Liver (tissue), 9 donors: Measurements from ENCODE around the gene MTOR. TPM values are rescaled to one million over a fixed set of nuclear protein-coding genes. Genes with fewer than 3 reads are reported as not detected.

Experiments
- DNase-seq: peaks from one replicate; pipeline ENCODE4 v3.0.0-alpha.2; 2017; ENCODE audit warnings: low spot score
- H3K27ac ChIP-seq, 2 donors: one replicate each; pipeline ENCODE4 v1.7.0; 2013; ENCODE audit warnings: inconsistent platforms in 2 of 2, low read length in 2 of 2, control low read depth in 1 of 2, low read depth in 1 of 2, mild to moderate bottlenecking in 1 of 2
- H3K27me3 ChIP-seq, 4 donors: one replicate each; pipeline versions ENCODE4 v1.6.1 to v1.7.0; 2013; ENCODE audit warnings: low read length in 3 of 4, inconsistent platforms in 1 of 4, mild to moderate bottlenecking in 1 of 4, moderate library complexity in 1 of 4; ENCODE audit not compliant: control insufficient read depth in 4 of 4, insufficient read depth in 4 of 4
- H3K36me3 ChIP-seq, 4 donors: one replicate each; pipeline versions ENCODE4 v1.6.1 to v1.7.0; 2013; ENCODE audit warnings: low read length in 3 of 4, mild to moderate bottlenecking in 3 of 4, low read depth in 1 of 4, moderate library complexity in 1 of 4; ENCODE audit not compliant: control insufficient read depth in 4 of 4, insufficient read depth in 3 of 4
- H3K4me1 ChIP-seq, 4 donors: one replicate each; pipeline versions ENCODE4 v1.6.1 to v1.7.0; 2013; ENCODE audit warnings: low read length in 3 of 4, mild to moderate bottlenecking in 3 of 4, moderate library complexity in 1 of 4; ENCODE audit not compliant: control insufficient read depth in 4 of 4, insufficient read depth in 4 of 4
- H3K4me3 ChIP-seq, 3 donors: one replicate each; pipeline versions ENCODE4 v1.6.1 to v1.7.0; 2013; ENCODE audit warnings: low read length in 3 of 3, control low read depth in 1 of 3, low read depth in 1 of 3, mild to moderate bottlenecking in 1 of 3
- H3K9ac ChIP-seq, 2 donors: one replicate each; pipeline ENCODE4 v1.7.0; 2013; ENCODE audit warnings: low read length in 2 of 2, mild to moderate bottlenecking in 2 of 2, moderate library complexity in 2 of 2, control low read depth in 1 of 2, low read depth in 1 of 2
- H3K9me3 ChIP-seq, 4 donors: one replicate each; pipeline versions ENCODE4 v1.6.1 to v1.7.0; 2013; ENCODE audit warnings: low read length in 3 of 4; ENCODE audit not compliant: control insufficient read depth in 4 of 4
- EGR1 ChIP-seq, 2 donors: IDR thresholded peaks; 2 replicates each; pipeline ENCODE4 v1.6.1; 2016 to 2018; ENCODE audit warnings: antibody characterized with exemption in 2 of 2, low read depth in 2 of 2
- FOXA1 ChIP-seq: IDR thresholded peaks from 2 replicates; pipeline ENCODE4 v1.6.1; 2016; ENCODE audit warnings: antibody characterized with exemption
- FOXA2 ChIP-seq: IDR thresholded peaks from 2 replicates; pipeline ENCODE4 v1.6.1; 2016; ENCODE audit warnings: antibody characterized with exemption
- GABPA ChIP-seq, 2 donors: IDR thresholded peaks in 1 of 2; conservative IDR thresholded peaks in 1 of 2; 2 replicates each; pipeline ENCODE4 v1.6.1; 2016; ENCODE audit warnings: antibody characterized with exemption in 2 of 2, mild to moderate bottlenecking in 1 of 2, moderate library complexity in 1 of 2
- HNF4A ChIP-seq, 2 donors: conservative IDR thresholded peaks; 2 replicates each; pipeline ENCODE4 v1.6.1; 2016; ENCODE audit warnings: antibody characterized with exemption in 2 of 2, mild to moderate bottlenecking in 2 of 2
- HNF4G ChIP-seq: IDR thresholded peaks from 2 replicates; pipeline ENCODE4 v1.6.1; 2016; ENCODE audit warnings: antibody characterized with exemption
- JUND ChIP-seq, 2 donors: IDR thresholded peaks; 2 replicates each; pipeline ENCODE4 v1.6.1; 2016; ENCODE audit warnings: antibody characterized with exemption in 2 of 2
- NR2F2 ChIP-seq: IDR thresholded peaks from 2 replicates; pipeline ENCODE4 v1.6.1; 2016; ENCODE audit warnings: antibody characterized with exemption
- RAD21 ChIP-seq, 2 donors: IDR thresholded peaks; 2 replicates each; pipeline ENCODE4 v1.6.1; 2016; ENCODE audit warnings: antibody characterized with exemption in 2 of 2, mild to moderate bottlenecking in 2 of 2
- RXRA ChIP-seq, 2 donors: IDR thresholded peaks; 2 replicates each; pipeline ENCODE4 v1.6.1; 2017 to 2018; ENCODE audit warnings: antibody characterized with exemption in 2 of 2, mild to moderate bottlenecking in 1 of 2
- SP1 ChIP-seq: IDR thresholded peaks from 2 replicates; pipeline ENCODE4 v1.6.1; 2018; ENCODE audit warnings: antibody characterized with exemption, mild to moderate bottlenecking
- TAF1 ChIP-seq: conservative IDR thresholded peaks from 2 replicates; pipeline ENCODE4 v1.6.1; 2016; ENCODE audit warnings: antibody characterized with exemption, mild to moderate bottlenecking
- YY1 ChIP-seq: IDR thresholded peaks from 2 replicates; pipeline ENCODE4 v1.6.1; 2016; ENCODE audit warnings: antibody characterized with exemption, mild to moderate bottlenecking
- WGBS: extraction: QIAGEN DNeasy Blood & Tissue Kit; methylation state at CpG from one replicate; pipeline ENCODE4 v1.1.7; 2013; 5-methylcytosine and 5-hydroxymethylcytosine counted together
- polyA plus RNA-seq, 2 donors: library from polyadenylated mRNA; stranded (reverse) in 1 of 2; unstranded in 1 of 2; fragments of 200-250 nt in 1 of 2; fragments of >200 nt in 1 of 2; fragmentation: Nextera tagmentation in 1 of 2; extraction: Ambion mirVana in 1 of 2; gene quantifications; one replicate each; pipeline versions ENCODE4 v1.2.1 to v1.2.3, GENCODE V29; 2013 to 2015
- total RNA-seq, 2 donors: library from RNA; depleted of rRNA; stranded (reverse); fragments of >200 nt; gene quantifications; one replicate each; pipeline ENCODE4 v1.2.3, GENCODE V29; 2014
- TF ChIP-seq, protein P1 (sequence below): IDR thresholded peaks from 2 replicates; pipeline ENCODE4 v1.6.1; 2016; ENCODE audit warnings: antibody characterized with exemption
- TF ChIP-seq, protein P2 (sequence below): IDR thresholded peaks from 2 replicates; pipeline ENCODE4 v1.6.1; 2016; ENCODE audit warnings: antibody characterized with exemption
- TF ChIP-seq, protein P3 (sequence below): IDR thresholded peaks from 2 replicates; pipeline ENCODE4 v1.6.1; 2016; ENCODE audit warnings: antibody characterized with exemption, mild to moderate bottlenecking
- TF ChIP-seq, protein P4 (sequence below): fragments of 150-350 bp; IDR thresholded peaks from 2 replicates; pipeline ENCODE4 v1.5.1; 2017; ENCODE audit warnings: improper control_type of control experiment, low read depth, low read length; ENCODE audit not compliant: missing input control
- donor health status: healthy.
- donor health status: healthy.
- donor health status: healthy.
- donor health status: healthy.
- donor health status: healthy.

Gene MTOR
- total and polyA plus RNA-seq, 4 donors: 11.6 to 45.0 (median 19.9) TPM

DNA sequence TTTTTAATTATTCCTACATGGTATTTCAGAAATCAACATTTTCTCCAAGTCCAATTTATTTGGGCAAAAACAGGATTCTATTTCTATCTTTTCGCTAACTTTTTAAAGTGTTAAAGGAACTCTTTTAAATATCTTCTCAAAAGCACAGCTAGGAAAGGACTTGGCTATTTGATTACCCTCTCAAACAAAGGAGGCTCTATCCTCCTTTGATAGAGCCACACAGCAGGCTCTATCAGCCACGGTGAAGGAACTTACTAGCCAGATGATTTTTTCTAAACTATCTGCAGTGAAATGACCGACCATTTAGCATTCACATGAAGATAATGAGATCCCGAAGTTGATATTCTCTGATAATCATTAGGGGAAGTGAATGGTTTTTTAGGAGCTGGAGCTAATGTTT is 64.1 kb downstream of the MTOR start:
- H3K9ac ChIP-seq: no peak overlapping the region
- no peak overlapping the region for H3K4me3 ChIP-seq
- no peak overlapping the region for H3K27ac ChIP-seq
- H3K27me3 ChIP-seq: no peaks in the 10 kb centered on the region
- TF ChIP-seq, protein P1, sequence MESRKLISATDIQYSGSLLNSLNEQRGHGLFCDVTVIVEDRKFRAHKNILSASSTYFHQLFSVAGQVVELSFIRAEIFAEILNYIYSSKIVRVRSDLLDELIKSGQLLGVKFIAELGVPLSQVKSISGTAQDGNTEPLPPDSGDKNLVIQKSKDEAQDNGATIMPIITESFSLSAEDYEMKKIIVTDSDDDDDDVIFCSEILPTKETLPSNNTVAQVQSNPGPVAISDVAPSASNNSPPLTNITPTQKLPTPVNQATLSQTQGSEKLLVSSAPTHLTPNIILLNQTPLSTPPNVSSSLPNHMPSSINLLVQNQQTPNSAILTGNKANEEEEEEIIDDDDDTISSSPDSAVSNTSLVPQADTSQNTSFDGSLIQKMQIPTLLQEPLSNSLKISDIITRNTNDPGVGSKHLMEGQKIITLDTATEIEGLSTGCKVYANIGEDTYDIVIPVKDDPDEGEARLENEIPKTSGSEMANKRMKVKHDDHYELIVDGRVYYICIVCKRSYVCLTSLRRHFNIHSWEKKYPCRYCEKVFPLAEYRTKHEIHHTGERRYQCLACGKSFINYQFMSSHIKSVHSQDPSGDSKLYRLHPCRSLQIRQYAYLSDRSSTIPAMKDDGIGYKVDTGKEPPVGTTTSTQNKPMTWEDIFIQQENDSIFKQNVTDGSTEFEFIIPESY: no peak
- no peak for TF ChIP-seq NR2F2
- TF ChIP-seq FOXA1: no peak
- TF ChIP-seq RAD21 (IDR thresholded peaks at IDR 0.05): no peak
- TF ChIP-seq HNF4G: no peak
- TF ChIP-seq, protein P2, sequence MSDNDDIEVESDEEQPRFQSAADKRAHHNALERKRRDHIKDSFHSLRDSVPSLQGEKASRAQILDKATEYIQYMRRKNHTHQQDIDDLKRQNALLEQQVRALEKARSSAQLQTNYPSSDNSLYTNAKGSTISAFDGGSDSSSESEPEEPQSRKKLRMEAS: no peak
- TF ChIP-seq RXRA (IDR thresholded peaks at IDR 0.05): no peak
- no peak for TF ChIP-seq TAF1
- no peak for TF ChIP-seq JUND (IDR thresholded peaks at IDR 0.05)
- TF ChIP-seq GABPA (IDR thresholded peaks at IDR 0.05 in 1 of 2, conservative IDR thresholded peaks at IDR 0.05 in 1 of 2): no peak
- TF ChIP-seq FOXA2: no peak
- no peak for TF ChIP-seq YY1
- TF ChIP-seq, protein P3, sequence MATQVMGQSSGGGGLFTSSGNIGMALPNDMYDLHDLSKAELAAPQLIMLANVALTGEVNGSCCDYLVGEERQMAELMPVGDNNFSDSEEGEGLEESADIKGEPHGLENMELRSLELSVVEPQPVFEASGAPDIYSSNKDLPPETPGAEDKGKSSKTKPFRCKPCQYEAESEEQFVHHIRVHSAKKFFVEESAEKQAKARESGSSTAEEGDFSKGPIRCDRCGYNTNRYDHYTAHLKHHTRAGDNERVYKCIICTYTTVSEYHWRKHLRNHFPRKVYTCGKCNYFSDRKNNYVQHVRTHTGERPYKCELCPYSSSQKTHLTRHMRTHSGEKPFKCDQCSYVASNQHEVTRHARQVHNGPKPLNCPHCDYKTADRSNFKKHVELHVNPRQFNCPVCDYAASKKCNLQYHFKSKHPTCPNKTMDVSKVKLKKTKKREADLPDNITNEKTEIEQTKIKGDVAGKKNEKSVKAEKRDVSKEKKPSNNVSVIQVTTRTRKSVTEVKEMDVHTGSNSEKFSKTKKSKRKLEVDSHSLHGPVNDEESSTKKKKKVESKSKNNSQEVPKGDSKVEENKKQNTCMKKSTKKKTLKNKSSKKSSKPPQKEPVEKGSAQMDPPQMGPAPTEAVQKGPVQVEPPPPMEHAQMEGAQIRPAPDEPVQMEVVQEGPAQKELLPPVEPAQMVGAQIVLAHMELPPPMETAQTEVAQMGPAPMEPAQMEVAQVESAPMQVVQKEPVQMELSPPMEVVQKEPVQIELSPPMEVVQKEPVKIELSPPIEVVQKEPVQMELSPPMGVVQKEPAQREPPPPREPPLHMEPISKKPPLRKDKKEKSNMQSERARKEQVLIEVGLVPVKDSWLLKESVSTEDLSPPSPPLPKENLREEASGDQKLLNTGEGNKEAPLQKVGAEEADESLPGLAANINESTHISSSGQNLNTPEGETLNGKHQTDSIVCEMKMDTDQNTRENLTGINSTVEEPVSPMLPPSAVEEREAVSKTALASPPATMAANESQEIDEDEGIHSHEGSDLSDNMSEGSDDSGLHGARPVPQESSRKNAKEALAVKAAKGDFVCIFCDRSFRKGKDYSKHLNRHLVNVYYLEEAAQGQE: no peak
- TF ChIP-seq SP1: no peak
- no peak for DNase-seq
- H3K36me3 ChIP-seq: peaks cover 17 to 51% (median 42%) of the 10 kb centered on the region in 4 donors
- H3K4me1 ChIP-seq: no peaks in the 10 kb centered on the region
- WGBS: 93% methylated on average over 4 of the region's 4 CpGs
- H3K9me3 ChIP-seq: no peaks in the 10 kb centered on the region

DNA sequence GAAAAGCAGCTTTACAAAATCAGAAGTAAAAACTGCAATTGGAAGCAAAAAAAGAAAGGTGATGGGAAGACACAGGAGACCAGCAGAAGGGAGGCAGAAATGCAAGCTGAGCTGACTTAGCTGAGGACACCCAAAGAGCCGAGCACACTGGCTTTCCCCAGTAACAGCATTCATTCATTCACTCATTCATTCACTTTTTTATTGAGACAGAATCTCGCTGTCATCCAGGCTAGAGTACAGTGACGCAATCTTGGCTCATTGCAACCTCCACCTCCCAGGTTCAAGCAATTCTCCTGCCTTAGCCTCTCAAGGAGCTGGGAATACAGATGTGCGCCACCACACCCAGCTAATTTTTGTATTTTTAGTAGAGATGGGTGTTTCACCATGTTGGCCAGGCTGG is 65.0 kb downstream of the MTOR start:
- no peak overlapping the region for H3K9ac ChIP-seq
- 95% methylated on average over 4 of the region's 4 CpGs for WGBS
- H3K27ac ChIP-seq: no peak overlapping the region
- H3K9me3 ChIP-seq: no peaks in the 10 kb centered on the region
- H3K4me3 ChIP-seq: no peak overlapping the region
- peaks cover 15 to 55% (median 43%) of the 10 kb centered on the region in 4 donors for H3K36me3 ChIP-seq
- H3K27me3 ChIP-seq: no peaks in the 10 kb centered on the region
- H3K4me1 ChIP-seq: no peaks in the 10 kb centered on the region
- no peak for DNase-seq
- TF ChIP-seq, protein P3: no peak
- TF ChIP-seq YY1: no peak
- TF ChIP-seq RAD21 (IDR thresholded peaks at IDR 0.05): no peak
- TF ChIP-seq HNF4G: no peak
- TF ChIP-seq JUND (IDR thresholded peaks at IDR 0.05): no peak
- TF ChIP-seq, protein P2: no peak
- TF ChIP-seq FOXA2: no peak
- TF ChIP-seq, protein P1: no peak
- no peak for TF ChIP-seq SP1
- no peak for TF ChIP-seq GABPA (IDR thresholded peaks at IDR 0.05 in 1 of 2, conservative IDR thresholded peaks at IDR 0.05 in 1 of 2)
- TF ChIP-seq FOXA1: no peak
- TF ChIP-seq, protein P4, sequence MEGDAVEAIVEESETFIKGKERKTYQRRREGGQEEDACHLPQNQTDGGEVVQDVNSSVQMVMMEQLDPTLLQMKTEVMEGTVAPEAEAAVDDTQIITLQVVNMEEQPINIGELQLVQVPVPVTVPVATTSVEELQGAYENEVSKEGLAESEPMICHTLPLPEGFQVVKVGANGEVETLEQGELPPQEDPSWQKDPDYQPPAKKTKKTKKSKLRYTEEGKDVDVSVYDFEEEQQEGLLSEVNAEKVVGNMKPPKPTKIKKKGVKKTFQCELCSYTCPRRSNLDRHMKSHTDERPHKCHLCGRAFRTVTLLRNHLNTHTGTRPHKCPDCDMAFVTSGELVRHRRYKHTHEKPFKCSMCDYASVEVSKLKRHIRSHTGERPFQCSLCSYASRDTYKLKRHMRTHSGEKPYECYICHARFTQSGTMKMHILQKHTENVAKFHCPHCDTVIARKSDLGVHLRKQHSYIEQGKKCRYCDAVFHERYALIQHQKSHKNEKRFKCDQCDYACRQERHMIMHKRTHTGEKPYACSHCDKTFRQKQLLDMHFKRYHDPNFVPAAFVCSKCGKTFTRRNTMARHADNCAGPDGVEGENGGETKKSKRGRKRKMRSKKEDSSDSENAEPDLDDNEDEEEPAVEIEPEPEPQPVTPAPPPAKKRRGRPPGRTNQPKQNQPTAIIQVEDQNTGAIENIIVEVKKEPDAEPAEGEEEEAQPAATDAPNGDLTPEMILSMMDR: no peak
- TF ChIP-seq TAF1: no peak
- no peak for TF ChIP-seq NR2F2
- TF ChIP-seq HNF4A (conservative IDR thresholded peaks at IDR 0.05): no peak
- no peak for TF ChIP-seq EGR1 (IDR thresholded peaks at IDR 0.05; ENCODE audit: low read depth in 2 of 2)
